Measurements from ENCODE around the gene EMILIN2.

DNA sequence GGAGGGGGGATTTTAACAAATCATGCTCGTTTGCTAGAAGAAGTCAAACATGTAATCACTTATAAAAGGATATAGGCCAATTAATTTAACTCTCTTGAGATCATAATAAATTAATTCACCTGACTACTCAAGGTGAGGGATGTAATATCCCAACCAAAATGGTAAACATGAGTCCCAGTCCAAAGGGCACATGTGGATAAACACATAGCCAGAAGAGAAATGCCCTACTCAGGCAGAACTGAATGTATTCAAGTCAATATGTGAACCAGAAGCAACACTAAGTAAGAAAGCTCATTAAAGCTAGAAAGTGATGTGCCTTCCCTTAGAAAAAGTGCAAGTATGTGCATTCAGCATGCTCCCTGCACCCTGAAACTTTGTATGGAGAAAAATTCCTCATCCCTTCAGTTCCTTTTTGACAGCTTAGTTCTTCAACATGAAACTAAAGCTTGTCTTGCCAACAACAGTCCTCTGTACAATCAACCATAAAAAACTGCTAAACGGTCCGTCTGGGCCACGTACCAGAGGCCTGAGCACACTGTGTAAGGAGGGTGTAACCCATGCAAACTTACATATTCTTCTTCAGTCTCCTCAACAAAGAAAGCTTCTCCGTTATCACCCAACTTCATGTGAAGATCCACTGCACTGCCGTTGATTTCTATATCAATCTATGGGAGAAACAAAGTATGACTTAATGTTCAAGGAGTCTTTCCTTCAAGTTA is 107.3 kb downstream of the EMILIN2 start:
- TF ChIP-seq POLR2A (IDR thresholded peaks at IDR 0.05; ENCODE audit: low read length) (no peak), GATA1 (IDR thresholded peaks at IDR 0.05; ENCODE audit: low read depth, low read length) (no peak)
